GM19351 (cell line): Measurements from ENCODE around the gene DRC7.
"Not testable (repeated sequence)": the region's sequence is repeated elsewhere in the genome, so short reads cannot be mapped to it uniquely, and the experiment has no call there.

ENCODE experiments used
- ATAC-seq: cut with Tn5 transposase; IDR thresholded peaks from one replicate; pipeline ENCODE4 v1.9.1; 2021; ENCODE audit warnings: mild to moderate bottlenecking, moderate library complexity; ENCODE audit not compliant: unreplicated experiment

DRC7 gene

GRCh38 chr16:57660715-57661463 is 33.7 kb upstream of the DRC7 start:
- ATAC-seq = no peak

DNA sequence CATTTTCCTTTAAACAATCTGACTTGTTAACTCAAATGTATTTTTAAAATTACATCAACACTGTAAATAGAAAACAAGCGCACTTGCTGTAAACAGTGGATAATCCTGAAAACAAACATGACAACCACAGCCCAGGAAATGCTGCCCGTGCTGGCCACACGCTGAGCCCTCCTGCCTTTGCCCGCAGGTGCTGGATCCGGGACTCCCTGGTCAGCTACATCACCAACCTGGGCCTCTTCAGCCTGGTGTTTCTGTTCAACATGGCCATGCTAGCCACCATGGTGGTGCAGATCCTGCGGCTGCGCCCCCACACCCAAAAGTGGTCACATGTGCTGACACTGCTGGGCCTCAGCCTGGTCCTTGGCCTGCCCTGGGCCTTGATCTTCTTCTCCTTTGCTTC is 33.1 kb upstream of the DRC7 start:
- ATAC-seq = no peak

GRCh38 chr16:57661936-57662906 is 32.4 kb upstream of the DRC7 start:
- ATAC-seq = no peak

DNA sequence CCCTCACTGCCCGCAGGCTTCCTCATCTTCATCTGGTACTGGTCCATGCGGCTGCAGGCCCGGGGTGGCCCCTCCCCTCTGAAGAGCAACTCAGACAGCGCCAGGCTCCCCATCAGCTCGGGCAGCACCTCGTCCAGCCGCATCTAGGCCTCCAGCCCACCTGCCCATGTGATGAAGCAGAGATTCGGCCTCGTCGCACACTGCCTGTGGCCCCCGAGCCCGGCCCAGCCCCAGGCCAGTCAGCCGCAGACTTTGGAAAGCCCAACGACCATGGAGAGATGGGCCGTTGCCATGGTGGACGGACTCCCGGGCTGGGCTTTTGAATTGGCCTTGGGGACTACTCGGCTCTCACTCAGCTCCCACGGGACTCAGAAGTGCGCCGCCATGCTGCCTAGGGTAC is 31.2 kb upstream of the DRC7 start:
- ATAC-seq = no peak

DNA sequence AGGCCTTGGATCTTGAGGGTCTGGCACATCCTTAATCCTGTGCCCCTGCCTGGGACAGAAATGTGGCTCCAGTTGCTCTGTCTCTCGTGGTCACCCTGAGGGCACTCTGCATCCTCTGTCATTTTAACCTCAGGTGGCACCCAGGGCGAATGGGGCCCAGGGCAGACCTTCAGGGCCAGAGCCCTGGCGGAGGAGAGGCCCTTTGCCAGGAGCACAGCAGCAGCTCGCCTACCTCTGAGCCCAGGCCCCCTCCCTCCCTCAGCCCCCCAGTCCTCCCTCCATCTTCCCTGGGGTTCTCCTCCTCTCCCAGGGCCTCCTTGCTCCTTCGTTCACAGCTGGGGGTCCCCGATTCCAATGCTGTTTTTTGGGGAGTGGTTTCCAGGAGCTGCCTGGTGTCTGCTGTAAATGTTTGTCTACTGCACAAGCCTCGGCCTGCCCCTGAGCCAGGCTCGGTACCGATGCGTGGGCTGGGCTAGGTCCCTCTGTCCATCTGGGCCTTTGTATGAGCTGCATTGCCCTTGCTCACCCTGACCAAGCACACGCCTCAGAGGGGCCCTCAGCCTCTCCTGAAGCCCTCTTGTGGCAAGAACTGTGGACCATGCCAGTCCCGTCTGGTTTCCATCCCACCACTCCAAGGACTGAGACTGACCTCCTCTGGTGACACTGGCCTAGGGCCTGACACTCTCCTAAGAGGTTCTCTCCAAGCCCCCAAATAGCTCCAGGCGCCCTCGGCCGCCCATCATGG is 30.5 kb upstream of the DRC7 start:
- ATAC-seq = no peak

DNA sequence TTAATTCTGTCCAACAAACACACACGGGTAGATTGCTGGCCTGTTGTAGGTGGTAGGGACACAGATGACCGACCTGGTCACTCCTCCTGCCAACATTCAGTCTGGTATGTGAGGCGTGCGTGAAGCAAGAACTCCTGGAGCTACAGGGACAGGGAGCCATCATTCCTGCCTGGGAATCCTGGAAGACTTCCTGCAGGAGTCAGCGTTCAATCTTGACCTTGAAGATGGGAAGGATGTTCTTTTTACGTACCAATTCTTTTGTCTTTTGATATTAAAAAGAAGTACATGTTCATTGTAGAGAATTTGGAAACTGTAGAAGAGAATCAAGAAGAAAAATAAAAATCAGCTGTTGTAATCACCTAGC is 30.0 kb upstream of the DRC7 start:
- no peak for ATAC-seq

GRCh38 chr16:57665541-57665940 is 29.1 kb upstream of the DRC7 start:
- no peak for ATAC-seq

DNA sequence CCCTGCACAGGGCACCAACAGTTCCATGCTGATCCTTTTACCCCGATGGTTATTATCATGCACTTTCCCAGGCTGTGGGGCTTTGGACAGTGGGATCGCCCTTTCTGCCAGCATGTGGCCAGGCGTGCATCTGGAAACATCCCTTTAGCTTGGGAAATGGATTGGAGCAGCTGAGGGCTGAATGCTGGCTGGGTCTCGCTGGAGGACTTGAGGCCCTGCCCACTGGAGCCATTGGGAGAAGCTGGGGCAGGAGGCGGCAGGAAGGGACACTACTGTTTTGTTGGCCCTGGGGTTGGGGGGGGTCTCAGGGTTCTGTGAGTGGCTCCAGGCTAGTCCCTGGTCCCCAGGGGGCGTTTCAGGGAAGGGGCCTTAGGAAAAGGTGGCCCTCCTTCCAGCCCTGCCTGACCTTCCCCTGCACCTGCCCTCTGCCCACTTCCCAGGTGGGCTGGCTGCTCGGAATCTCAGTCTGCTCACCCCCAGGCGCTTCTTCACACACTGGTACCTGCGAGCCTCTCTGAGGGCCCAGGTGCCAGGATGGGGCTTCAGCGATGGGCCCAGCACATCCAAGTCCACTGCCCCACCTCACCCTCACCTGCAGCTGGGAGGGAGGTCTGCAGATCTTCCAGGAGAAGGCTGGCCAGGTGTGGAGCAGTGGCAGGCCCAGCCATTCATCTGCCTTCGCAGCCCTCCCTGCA is 28.1 kb upstream of the DRC7 start:
- ATAC-seq = no peak

GRCh38 chr16:57667048-57667525 is 27.5 kb upstream of the DRC7 start:
- no peak for ATAC-seq

DNA sequence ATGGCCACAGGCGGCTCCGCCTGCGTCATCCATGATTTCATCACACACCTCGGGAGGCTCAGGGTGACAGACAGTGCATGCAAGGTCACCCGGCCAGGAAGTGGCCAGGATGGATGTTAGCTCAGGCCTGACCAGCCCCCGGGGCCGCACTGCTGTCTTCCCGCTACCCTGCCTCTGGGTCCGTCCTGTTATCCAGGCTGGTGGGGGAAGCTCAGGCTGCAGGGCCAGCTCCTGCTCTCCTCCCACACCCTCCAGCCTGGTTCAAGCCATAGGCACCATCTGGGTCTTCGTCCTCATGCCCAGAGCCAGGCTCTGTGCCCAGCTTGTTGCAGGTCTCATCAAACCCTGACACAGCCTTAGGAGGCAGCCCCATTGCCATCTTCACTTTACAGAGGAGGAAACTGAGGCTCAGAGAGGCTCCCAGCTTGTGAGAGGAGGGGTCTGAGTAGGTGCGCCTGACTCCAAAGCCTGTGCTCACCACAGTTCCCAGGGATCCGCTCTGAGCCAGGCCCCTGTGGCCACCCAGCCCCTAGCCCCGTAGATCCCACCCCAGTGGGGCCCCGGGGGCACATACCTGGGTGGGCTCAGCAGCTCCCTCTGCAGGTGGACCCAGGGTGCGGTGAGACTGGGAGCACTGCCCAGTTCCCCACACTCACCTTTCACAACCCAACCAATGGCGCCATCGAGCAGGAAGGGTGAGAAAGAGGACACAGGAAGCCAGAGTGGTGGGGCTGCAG is 26.9 kb upstream of the DRC7 start:
- no peak for ATAC-seq

DNA sequence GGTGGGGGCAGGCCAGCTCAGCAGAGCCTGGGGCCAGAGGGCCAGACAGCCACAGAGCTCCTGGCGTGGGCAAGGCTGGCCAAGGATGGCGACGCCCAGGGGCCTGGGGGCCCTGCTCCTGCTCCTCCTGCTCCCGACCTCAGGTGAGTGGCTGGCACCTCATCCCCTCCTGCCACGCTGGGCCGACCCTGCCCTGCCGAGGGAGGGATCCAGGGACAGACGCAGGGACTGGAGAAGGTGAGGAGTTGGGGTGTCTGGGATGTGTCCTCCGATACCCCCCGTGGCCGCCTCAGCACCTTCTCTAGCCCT is 26.4 kb upstream of the DRC7 start, which contains the start of gene ADGRG3:
TSS of gene ADGRG3 (plus strand) at position 44 of the 309 bp plus-strand sequence. CDS start at position 86, 42 bp downstream.
- no peak for ATAC-seq

DNA sequence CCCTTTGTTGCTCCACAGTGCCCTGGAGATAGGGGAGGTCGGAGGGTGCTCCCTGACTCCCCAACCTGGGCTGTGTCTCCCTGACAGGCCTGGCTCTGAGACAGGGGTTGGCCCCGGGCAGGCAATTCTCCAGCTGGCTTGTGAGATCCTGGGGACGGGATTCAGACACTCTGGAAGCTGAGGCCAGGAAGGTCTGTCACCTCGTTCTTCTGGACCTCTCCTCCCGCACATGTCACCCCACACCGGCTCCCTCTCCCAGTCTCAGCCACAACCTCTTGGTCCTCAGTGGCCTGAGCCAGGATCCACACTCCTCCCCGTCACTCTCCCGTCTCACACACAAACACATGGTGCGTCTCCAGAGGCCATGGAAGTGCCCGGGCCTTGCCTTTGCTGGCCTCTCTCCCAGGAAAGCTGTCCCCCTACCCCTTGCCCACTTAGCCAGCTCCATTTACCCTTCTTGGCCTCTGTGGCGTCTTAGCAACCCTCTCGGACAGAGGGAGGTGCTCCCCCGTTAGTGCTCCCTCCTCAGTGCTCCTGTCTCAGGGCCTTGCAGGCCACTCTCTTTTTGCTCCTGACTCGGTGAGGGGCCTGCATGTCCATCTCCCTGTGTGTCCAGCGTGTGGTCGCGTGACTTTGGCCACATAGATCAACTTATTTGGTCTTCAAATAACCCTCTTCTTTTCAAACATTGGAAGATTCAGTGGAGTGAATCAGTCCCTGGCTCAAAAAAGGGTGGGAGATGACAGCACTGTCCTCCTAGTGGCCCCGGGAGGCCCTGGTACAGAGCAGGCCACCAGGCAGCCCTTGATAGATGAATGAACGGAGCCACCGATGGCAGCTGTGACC is 25.8 kb upstream of the DRC7 start:
- ATAC-seq = no peak

DNA sequence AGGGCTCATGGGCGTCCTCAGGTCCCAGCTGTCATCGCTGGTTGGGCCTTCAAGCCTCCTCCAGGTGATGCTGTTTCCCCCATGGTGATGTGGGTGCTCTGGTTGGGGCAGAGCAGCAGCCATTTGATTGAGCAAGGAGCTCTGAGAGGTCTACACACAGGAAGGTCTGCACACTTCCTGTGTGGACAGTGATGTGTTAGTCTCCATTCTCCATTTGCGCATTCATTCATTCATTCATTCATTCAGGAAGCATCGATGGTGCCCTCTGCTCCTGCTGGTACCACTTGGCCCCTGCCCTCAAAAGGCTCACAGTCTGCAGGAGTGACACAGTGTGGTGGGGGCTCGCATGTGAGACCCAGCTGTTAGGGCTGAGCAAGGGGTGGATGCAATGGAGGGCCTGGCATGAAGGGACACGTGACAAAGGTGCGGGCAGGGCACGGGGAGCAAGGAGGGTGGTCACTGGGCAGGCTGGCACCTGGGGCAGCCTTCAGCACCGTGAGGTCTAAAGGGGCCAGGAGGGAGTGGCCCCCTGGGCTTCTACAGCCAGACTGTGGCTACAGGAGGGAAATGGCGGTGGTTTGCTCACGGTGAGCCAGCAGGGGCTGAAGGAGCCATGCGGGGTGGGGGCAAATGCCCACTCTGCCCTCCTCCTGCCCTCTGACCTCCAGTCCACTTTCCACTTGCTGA is 25.0 kb upstream of the DRC7 start:
- no peak for ATAC-seq

DNA sequence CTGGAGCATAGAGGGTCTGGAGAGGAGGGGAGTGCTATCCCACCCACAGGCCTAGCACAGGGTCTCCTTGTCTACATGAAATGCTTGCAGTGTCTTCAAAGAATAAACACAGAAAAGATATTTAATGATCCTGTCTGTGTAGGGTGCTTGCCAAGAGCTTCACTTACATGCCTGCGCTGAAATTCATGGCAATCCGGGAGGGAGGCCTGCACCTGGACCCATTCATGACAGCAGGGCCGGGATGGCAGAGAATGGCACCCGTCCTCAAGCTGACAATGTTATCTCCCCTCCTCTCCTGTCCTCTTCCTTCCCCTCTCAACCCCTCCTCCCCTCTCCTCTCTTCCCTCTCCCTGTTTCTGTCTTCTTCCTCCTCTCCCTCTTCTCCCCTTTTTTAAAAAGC is 24.4 kb upstream of the DRC7 start:
- no peak for ATAC-seq

DNA sequence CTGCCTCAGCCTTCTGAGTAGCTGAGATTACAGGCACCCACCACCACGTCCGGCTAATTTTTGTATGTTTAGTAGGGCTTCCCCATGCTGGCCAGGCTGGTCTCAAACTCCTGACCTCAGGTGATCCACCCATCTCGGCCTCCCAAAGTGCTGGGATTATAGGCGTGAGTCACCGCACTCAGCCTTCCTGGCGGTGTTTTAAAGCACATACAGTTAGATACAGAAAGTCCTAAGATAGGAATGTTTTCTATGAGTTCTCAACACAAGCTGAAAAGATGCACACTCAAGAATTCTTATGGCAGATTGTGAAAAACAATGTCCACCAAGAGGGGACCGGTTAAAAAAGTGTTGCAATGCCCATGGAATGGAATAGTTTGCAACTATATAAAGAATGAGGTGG is 23.2 kb upstream of the DRC7 start:
- ATAC-seq = not testable (repeated sequence)

DNA sequence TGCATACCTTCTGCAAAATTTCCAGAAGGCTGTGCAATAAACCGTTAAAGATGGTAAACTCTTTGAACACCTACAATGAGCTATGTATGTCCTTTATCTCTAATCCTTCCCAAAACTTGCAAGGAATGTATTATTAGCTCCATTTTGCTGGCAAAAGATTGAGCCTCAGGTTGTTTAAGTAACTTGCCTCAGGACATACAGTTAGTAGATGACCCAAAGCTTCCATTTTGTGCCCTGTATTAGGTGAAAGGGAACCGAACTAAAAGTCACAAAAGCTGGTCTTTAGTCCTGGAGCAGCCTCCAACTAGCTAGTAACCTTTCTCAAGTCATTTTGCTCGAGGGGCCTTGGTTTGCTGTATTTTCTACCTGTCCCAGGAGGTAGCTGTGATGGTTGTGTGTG is 22.2 kb upstream of the DRC7 start:
- no peak for ATAC-seq

GRCh38 chr16:57672824-57673223 is 21.8 kb upstream of the DRC7 start:
- no peak for ATAC-seq

GRCh38 chr16:57675741-57676551 is 18.7 kb upstream of the DRC7 start:
- ATAC-seq = no peak
